NCI-H2171 treated with DMSO at 0.1 percent for 48 hours (cell line): ENCODE measurements around the gene KRT14.
"Not testable (repeated sequence)": the region's sequence is repeated elsewhere in the genome, so short reads cannot be mapped to it uniquely, and the experiment has no call there.

Experiments
- DNase-seq: peaks from one replicate; lab custom pipeline; 2025; lab: John Stamatoyannopoulos, UW

The KRT14 gene

GRCh38 chr17:41606930-41607329 is 20.2 kb upstream of the KRT14 start:
- not testable (repeated sequence) for DNase-seq

- DNase-seq, result no peak
Observed at GRCh38 chr17:41602524-41602923, 15.8 kb upstream of the KRT14 start.

- no peak for DNase-seq
Observed at GRCh38 chr17:41600318-41600717, 13.6 kb upstream of the KRT14 start.

- DNase-seq, result no peak
Observed at GRCh38 chr17:41599680-41600079, 13.0 kb upstream of the KRT14 start.

- no peak for DNase-seq
Observed at GRCh38 chr17:41595585-41595984, 8.9 kb upstream of the KRT14 start.

- DNase-seq, result no peak
Observed at GRCh38 chr17:41594363-41594915, 7.7 kb upstream of the KRT14 start.

GRCh38 chr17:41593306-41593981 is 6.7 kb upstream of the KRT14 start:
- no peak for DNase-seq

- DNase-seq, result no peak
Observed at GRCh38 chr17:41592601-41593305, 6.1 kb upstream of the KRT14 start.

- DNase-seq, result no peak
Observed at GRCh38 chr17:41589301-41589700, 2.6 kb upstream of the KRT14 start.

- DNase-seq, result no peak
Observed at GRCh38 chr17:41588126-41588810, 1.6 kb upstream of the KRT14 start.

GRCh38 chr17:41585301-41586056 is 1.2 kb downstream of the KRT14 start:
- DNase-seq, result no peak

- not testable (repeated sequence) for DNase-seq
Observed at GRCh38 chr17:41584331-41584927, 2.3 kb downstream of the KRT14 start.

GRCh38 chr17:41583137-41584127 is 3.3 kb downstream of the KRT14 start:
- DNase-seq, result peak; percentile 11

GRCh38 chr17:41582061-41582968 is 4.4 kb downstream of the KRT14 start:
- DNase-seq, result not testable (repeated sequence)

GRCh38 chr17:41581366-41582060 is 5.2 kb downstream of the KRT14 start:
- DNase-seq, result no peak

- no peak for DNase-seq
Observed at GRCh38 chr17:41580687-41581365, 5.9 kb downstream of the KRT14 start.

- DNase-seq, result no peak
Observed at GRCh38 chr17:41580244-41580575, 6.5 kb downstream of the KRT14 start.
